K562 (cell line): Measurements from ENCODE around the gene HOXC5. TPM values are rescaled to one million over a fixed set of nuclear protein-coding genes. Genes with fewer than 3 reads are reported as not detected.

Experiments
- EGR1 ChIP-seq: fragments of 450-650 bp; conservative IDR thresholded peaks from 2 replicates; pipeline ENCODE4 v1.6.1; 2017; ENCODE audit warnings: mild to moderate bottlenecking
- JUND ChIP-seq, 2 experiments: IDR thresholded peaks; 2 replicates in 1 of 2; 3 replicates in 1 of 2; pipeline ENCODE4 v1.6.1; 2011; ENCODE audit warnings: borderline replicate concordance in 2 of 2, low read depth in 2 of 2, low read length in 2 of 2, improper control_type of control experiment in 1 of 2, missing biosample characterization in 1 of 2, missing genetic modification characterization in 1 of 2, missing genetic modification reagents in 1 of 2
- MAZ ChIP-seq, 2 experiments: fragments of 450-650 bp in 1 of 2; sonication (generic) in 1 of 2; formaldehyde crosslinking; IDR thresholded peaks in 1 of 2; conservative IDR thresholded peaks in 1 of 2; 2 replicates each; pipeline versions ENCODE4 v1.4.0 to v1.5.0; 2020; ENCODE audit warnings: mild to moderate bottlenecking in 1 of 2, missing genetic modification reagents in 1 of 2
- MED1 ChIP-seq: sonication (generic); formaldehyde crosslinking; IDR thresholded peaks from 2 replicates; pipeline ENCODE4 v1.8.1; 2023; ENCODE audit warnings: missing genetic modification reagents, borderline replicate concordance
- MEIS2 ChIP-seq: fragments of 450-650 bp; IDR thresholded peaks from 2 replicates; pipeline ENCODE4 v1.6.1; 2014; ENCODE audit warnings: mild to moderate bottlenecking; ENCODE audit not compliant: partially characterized antibody
- NBN ChIP-seq: fragments of 450-650 bp; IDR thresholded peaks from 2 replicates; pipeline ENCODE4 v1.6.1; 2016; ENCODE audit warnings: low read depth, mild to moderate bottlenecking
- NCOA4 ChIP-seq: fragments of 450-650 bp; IDR thresholded peaks from 2 replicates; pipeline ENCODE4 v1.6.1; 2018; ENCODE audit warnings: mild to moderate bottlenecking; ENCODE audit not compliant: partially characterized antibody
- RAD21 ChIP-seq, 2 experiments: fragments of 250-450 bp in 1 of 2; fragments of 450-650 bp in 1 of 2; sonication (Bioruptor Pico) in 1 of 2; formaldehyde crosslinking in 1 of 2; IDR thresholded peaks in 1 of 2; conservative IDR thresholded peaks in 1 of 2; 2 replicates each; pipeline versions ENCODE4 v1.4.0 to v1.8.0; 2020 to 2022; ENCODE audit warnings: mild to moderate bottlenecking in 2 of 2, moderate library complexity in 1 of 2
- RBM34 ChIP-seq: fragments of 200-400 bp; formaldehyde crosslinking; IDR thresholded peaks from 2 replicates; pipeline ENCODE4 v1.6.1; 2018; ENCODE audit warnings: low read length, borderline replicate concordance; ENCODE audit not compliant: insufficient read depth
- RBM39 ChIP-seq: fragments of 200-400 bp; formaldehyde crosslinking; optimal IDR thresholded peaks from 2 replicates; pipeline ENCODE3; 2018; ENCODE audit warnings: low read depth, low read length
- SMARCA5 ChIP-seq: fragments of 450-650 bp; IDR thresholded peaks from 2 replicates; pipeline ENCODE4 v1.6.1; 2016
- SMC3 ChIP-seq: conservative IDR thresholded peaks from 2 replicates; pipeline ENCODE4 v1.6.1; 2011; ENCODE audit warnings: low read depth, low read length, improper control_type of control experiment; ENCODE audit not compliant: insufficient read depth
- SRF ChIP-seq, 2 experiments: fragments of 250-450, 450-650 bp in 1 of 2; sonication (Bioruptor Pico) in 1 of 2; sonication (generic) in 1 of 2; formaldehyde crosslinking; IDR thresholded peaks; 2 replicates each; pipeline versions ENCODE4 v1.5.0 to v1.5.1; 2020 to 2022; ENCODE audit warnings: mild to moderate bottlenecking in 1 of 2, missing genetic modification reagents in 1 of 2
- ZNF140 ChIP-seq: fragments of 250-450 bp; sonication (Bioruptor Pico); IDR thresholded peaks from 2 replicates; pipeline ENCODE4 v1.8.0; 2021; ENCODE audit warnings: moderate library complexity, mild to moderate bottlenecking, inconsistent platforms
- polyA plus RNA-seq, 8 experiments: library from polyadenylated mRNA; depleted of rRNA in 4 of 8; stranded (reverse) in 5 of 8; unstranded in 3 of 8; fragments of >200 nt; fragmentation: Nextera tagmentation in 2 of 8; fragmentation: Illumina TruSeq in 1 of 8; extraction: Ambion mirVana in 2 of 8; extraction: Trizol in 1 of 8; gene quantifications; 2 replicates each; pipeline versions ENCODE4 v1.2.1 to v1.2.3, GENCODE V29; 2011 to 2014; ENCODE audit warnings: inconsistent platforms in 1 of 8, missing spikeins in 1 of 8
- total RNA-seq, 7 experiments: library from RNA; depleted of rRNA in 6 of 7; stranded (reverse); fragments of >200 nt in 6 of 7; fragmentation: Illumina TruSeq in 2 of 7; extraction: Trizol in 2 of 7; gene quantifications; 2 replicates each; pipeline versions ENCODE4 v1.2.1 to v1.2.3, GENCODE V29; 2011 to 2021; ENCODE audit warnings: low replicate concordance in 1 of 7
- TF ChIP-seq, protein P1 (sequence below), 3 experiments: IDR thresholded peaks in 2 of 3; conservative IDR thresholded peaks in 1 of 3; 2 replicates each; pipeline ENCODE4 v1.5.1; 2011 to 2012; ENCODE audit warnings: low read length in 3 of 3, mild to moderate bottlenecking in 3 of 3, control low read depth in 2 of 3, improper control_type of control experiment in 1 of 3, inconsistent platforms in 1 of 3, low read depth in 1 of 3, mixed read lengths in 1 of 3, moderate library complexity in 1 of 3; ENCODE audit not compliant: insufficient read depth in 2 of 3
- TF ChIP-seq, protein P2 (sequence below): fragments of 250-450 bp; sonication (Bioruptor Pico); IDR thresholded peaks from 2 replicates; pipeline ENCODE4 v1.5.0; 2020; ENCODE audit warnings: mild to moderate bottlenecking
- TF ChIP-seq, protein P3 (sequence below): fragments of 200-800 bp; sonication (Bioruptor generic); IDR thresholded peaks from 2 replicates; pipeline ENCODE4 v1.6.1; 2017; ENCODE audit warnings: missing genetic modification characterization, missing compliant biosample characterization

HOXC5 gene
- total and polyA plus RNA-seq, 9 of the 15 experiments (the other 6 are each of a cell fraction or from before 2014, with no cell fraction given), result 0.10 to 0.44 (median 0.18) TPM; not detected in 4

DNA sequence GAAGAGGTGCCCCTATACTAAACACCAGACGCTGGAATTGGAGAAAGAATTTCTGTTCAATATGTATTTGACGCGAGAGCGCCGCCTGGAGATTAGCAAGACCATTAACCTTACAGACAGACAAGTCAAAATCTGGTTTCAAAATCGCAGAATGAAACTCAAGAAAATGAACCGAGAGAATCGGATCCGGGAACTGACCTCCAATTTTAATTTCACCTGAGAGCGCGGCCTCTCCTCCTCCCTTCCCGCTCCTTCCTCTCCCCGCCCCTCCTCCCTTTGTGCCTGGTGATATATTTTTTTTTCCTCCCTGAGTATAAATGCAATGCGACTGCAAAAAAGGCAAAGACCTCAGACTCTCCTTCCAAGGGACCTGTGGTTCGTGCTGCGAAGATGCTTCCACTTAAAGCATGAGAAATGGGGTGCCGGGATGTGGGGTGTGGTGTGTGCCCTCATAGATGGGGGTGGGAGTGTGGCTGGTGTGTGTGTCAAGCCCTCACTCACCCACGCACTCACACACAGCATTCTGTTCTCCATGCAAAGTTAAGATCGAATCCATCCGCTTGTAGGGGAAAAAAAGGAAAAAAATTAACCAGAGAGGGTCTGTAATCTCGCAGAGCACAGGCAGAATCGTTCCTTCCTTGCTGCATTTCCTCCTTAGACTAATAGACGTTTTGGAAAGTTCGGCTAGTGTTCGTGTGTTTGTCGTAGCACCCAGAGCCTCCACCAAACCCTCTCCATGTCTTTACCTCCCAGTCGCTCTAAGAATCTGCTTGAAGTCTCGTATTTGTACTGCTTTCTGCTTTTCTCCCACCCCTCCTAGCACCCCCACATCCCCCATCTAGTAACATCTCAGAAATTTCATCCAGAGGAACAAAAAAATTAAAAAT, 43.4 kb upstream of the HOXC5 start (continued):
- TF ChIP-seq, protein P1, sequence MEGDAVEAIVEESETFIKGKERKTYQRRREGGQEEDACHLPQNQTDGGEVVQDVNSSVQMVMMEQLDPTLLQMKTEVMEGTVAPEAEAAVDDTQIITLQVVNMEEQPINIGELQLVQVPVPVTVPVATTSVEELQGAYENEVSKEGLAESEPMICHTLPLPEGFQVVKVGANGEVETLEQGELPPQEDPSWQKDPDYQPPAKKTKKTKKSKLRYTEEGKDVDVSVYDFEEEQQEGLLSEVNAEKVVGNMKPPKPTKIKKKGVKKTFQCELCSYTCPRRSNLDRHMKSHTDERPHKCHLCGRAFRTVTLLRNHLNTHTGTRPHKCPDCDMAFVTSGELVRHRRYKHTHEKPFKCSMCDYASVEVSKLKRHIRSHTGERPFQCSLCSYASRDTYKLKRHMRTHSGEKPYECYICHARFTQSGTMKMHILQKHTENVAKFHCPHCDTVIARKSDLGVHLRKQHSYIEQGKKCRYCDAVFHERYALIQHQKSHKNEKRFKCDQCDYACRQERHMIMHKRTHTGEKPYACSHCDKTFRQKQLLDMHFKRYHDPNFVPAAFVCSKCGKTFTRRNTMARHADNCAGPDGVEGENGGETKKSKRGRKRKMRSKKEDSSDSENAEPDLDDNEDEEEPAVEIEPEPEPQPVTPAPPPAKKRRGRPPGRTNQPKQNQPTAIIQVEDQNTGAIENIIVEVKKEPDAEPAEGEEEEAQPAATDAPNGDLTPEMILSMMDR (IDR thresholded peaks at IDR 0.05 in 2 of 3, conservative IDR thresholded peaks at IDR 0.05 in 1 of 3; ENCODE audit: insufficient read depth in 2 of 3, low read depth in 1 of 3, low read length in 3 of 3), result peak; percentile 53 to 77 (median 73)
- peak; percentile 76 for TF ChIP-seq EGR1
- no peak for TF ChIP-seq MAZ (CRISPR knock-in tag; conservative IDR thresholded peaks at IDR 0.05 in 1 of 2, IDR thresholded peaks at IDR 0.05 in 1 of 2)
- TF ChIP-seq SMC3, result 0 out of 2 replicates have a peak, but pooled peaks have one; percentile 7
- 0 out of 4 replicates have a peak, but pooled peaks of 1 of the 2 experiments have one; percentile 11 for TF ChIP-seq SRF (CRISPR knock-in tag; IDR thresholded peaks at IDR 0.05)
- no peak for TF ChIP-seq ZNF140
- peak; percentile 6; the same call in 1 of the 2 replicates for TF ChIP-seq NBN
- no peak for TF ChIP-seq MEIS2
- TF ChIP-seq RBM39, result no peak
- no peak for TF ChIP-seq NCOA4
- TF ChIP-seq SMARCA5, result peak; percentile 35; the same call in 1 of the 2 replicates
- no peak for TF ChIP-seq MED1 (CRISPR knock-in tag)
- TF ChIP-seq, protein P2, sequence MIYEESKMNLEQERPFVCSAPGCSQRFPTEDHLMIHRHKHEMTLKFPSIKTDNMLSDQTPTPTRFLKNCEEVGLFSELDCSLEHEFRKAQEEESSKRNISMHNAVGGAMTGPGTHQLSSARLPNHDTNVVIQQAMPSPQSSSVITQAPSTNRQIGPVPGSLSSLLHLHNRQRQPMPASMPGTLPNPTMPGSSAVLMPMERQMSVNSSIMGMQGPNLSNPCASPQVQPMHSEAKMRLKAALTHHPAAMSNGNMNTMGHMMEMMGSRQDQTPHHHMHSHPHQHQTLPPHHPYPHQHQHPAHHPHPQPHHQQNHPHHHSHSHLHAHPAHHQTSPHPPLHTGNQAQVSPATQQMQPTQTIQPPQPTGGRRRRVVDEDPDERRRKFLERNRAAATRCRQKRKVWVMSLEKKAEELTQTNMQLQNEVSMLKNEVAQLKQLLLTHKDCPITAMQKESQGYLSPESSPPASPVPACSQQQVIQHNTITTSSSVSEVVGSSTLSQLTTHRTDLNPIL (CRISPR knock-in tag), result no peak
- TF ChIP-seq RBM34, result no peak
- TF ChIP-seq, protein P3, sequence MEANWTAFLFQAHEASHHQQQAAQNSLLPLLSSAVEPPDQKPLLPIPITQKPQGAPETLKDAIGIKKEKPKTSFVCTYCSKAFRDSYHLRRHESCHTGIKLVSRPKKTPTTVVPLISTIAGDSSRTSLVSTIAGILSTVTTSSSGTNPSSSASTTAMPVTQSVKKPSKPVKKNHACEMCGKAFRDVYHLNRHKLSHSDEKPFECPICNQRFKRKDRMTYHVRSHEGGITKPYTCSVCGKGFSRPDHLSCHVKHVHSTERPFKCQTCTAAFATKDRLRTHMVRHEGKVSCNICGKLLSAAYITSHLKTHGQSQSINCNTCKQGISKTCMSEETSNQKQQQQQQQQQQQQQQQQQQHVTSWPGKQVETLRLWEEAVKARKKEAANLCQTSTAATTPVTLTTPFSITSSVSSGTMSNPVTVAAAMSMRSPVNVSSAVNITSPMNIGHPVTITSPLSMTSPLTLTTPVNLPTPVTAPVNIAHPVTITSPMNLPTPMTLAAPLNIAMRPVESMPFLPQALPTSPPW, result peak; percentile 39; the same call in 1 of the 2 replicates
- TF ChIP-seq JUND (IDR thresholded peaks at IDR 0.05; ENCODE audit: borderline replicate concordance, low read depth, low read length), result peak; percentile 18; the same call in 1 of the 2 replicates
- no peak; the same call in 2 of the 3 replicates for TF ChIP-seq JUND (tag; IDR thresholded peaks at IDR 0.05; ENCODE audit: borderline replicate concordance, low read depth, low read length)
- peak; percentile 20 to 52; a peak in 3 of 4 replicates for TF ChIP-seq RAD21 (CRISPR knock-in tag; conservative IDR thresholded peaks at IDR 0.05 in 1 of 2, IDR thresholded peaks at IDR 0.05 in 1 of 2)
